Ectodermal cell (in vitro differentiated cells): ENCODE results near the gene FUBP3. TPM values are rescaled to one million over a fixed set of nuclear protein-coding genes. Genes with fewer than 3 reads are reported as not detected.

Experiments
- H3K27ac ChIP-seq: 2 replicates; pipeline ENCODE4 v1.7.0; 2013; ENCODE audit warnings: mild to moderate bottlenecking, low read depth, low read length; ENCODE audit not compliant: insufficient read depth, poor library complexity, severe bottlenecking
- H3K27me3 ChIP-seq: 2 replicates; pipeline ENCODE4 v1.7.0; 2013; ENCODE audit warnings: mild to moderate bottlenecking, low read length; ENCODE audit not compliant: insufficient read depth, control insufficient read depth, poor library complexity, severe bottlenecking
- H3K36me3 ChIP-seq: one replicate; pipeline ENCODE4 v1.7.0; 2013; ENCODE audit warnings: low read length; ENCODE audit not compliant: control insufficient read depth, insufficient read depth
- H3K4me1 ChIP-seq: one replicate; pipeline ENCODE4 v1.7.0; 2013; ENCODE audit warnings: low read length; ENCODE audit not compliant: control insufficient read depth, insufficient read depth
- H3K4me3 ChIP-seq: 2 replicates; pipeline ENCODE4 v1.7.0; 2013; ENCODE audit warnings: low read depth, low read length, control low read depth; ENCODE audit not compliant: insufficient read depth
- H3K9me3 ChIP-seq: 2 replicates; pipeline ENCODE4 v1.7.0; 2013; ENCODE audit warnings: mild to moderate bottlenecking, low read length, moderate library complexity; ENCODE audit not compliant: control insufficient read depth
- WGBS, 2 experiments: methylation state at CpG; one replicate each; pipeline ENCODE4 v1.1.7; 2013; ENCODE audit warnings: missing lambda C conversion rate in 2 of 2; 5-methylcytosine and 5-hydroxymethylcytosine counted together
- polyA plus RNA-seq, 4 experiments: library from polyadenylated mRNA; stranded (reverse); fragments of 50-300 nt; gene quantifications; one replicate each; pipeline ENCODE4 v1.2.3, GENCODE V29; 2013

The FUBP3 gene
- 71.9 TPM for polyA plus RNA-seq (2013, experiment 1 of 4)
- 78.5 TPM for polyA plus RNA-seq (2013, experiment 2 of 4)
- polyA plus RNA-seq (2013, experiment 3 of 4), result 51.7 TPM
- 57.1 TPM for polyA plus RNA-seq (2013, experiment 4 of 4)

GRCh38 chr9:130578865-130579737 lies at the start of gene FUBP3:
FUBP3 (plus strand) TSS chr9:130579577; CDS start chr9:130579681, 104 bp downstream.
- 1% methylated on average over 74 of the region's 74 CpGs for WGBS, 2 experiments
- Histone ChIP-seq H3K27me3 (peaks cover 5% of the 10 kb centered on the region), H3K36me3 (no peaks in the 10 kb centered on the region), H3K9me3 (no peaks in the 10 kb centered on the region), H3K4me1 (peaks cover 11% of the 10 kb centered on the region), H3K27ac (no peak within 1 kb of the TSS), H3K4me3 (peak within 1 kb of the TSS; percentile 85)

GRCh38 chr9:130530938-130531337 lies 48.4 kb upstream of the FUBP3 start:
- Histone ChIP-seq H3K27ac (no peak overlapping the region), H3K4me1 (peaks cover 26% of the 10 kb centered on the region), H3K4me3 (no peak overlapping the region), H3K27me3 (no peaks in the 10 kb centered on the region), H3K36me3 (no peaks in the 10 kb centered on the region), H3K9me3 (no peaks in the 10 kb centered on the region)
- 94% methylated on average over 9 of the region's 9 CpGs for WGBS, 2 experiments

- no peaks in the 10 kb centered on the region for H3K9me3 ChIP-seq
- H3K27ac ChIP-seq, result no peak overlapping the region
- WGBS, 2 experiments, result 91% methylated on average over 7 to 8 of the region's 8 CpGs
- peaks cover 5% of the 10 kb centered on the region for H3K27me3 ChIP-seq
- no peaks in the 10 kb centered on the region for H3K36me3 ChIP-seq
- peaks cover 24% of the 10 kb centered on the region for H3K4me1 ChIP-seq
- H3K4me3 ChIP-seq, result no peak overlapping the region
These were observed 47.7 kb upstream of the FUBP3 start for GRCh38 chr9:130531670-130532069.

GRCh38 chr9:130532426-130533080 lies 46.8 kb upstream of the FUBP3 start:
- H3K27me3 ChIP-seq, result peaks cover 13% of the 10 kb centered on the region
- no peaks in the 10 kb centered on the region for H3K9me3 ChIP-seq
- WGBS, 2 experiments, result 77 to 79% methylated on average over 10 of the region's 10 CpGs
- H3K4me1 ChIP-seq, result peaks cover 16% of the 10 kb centered on the region
- H3K36me3 ChIP-seq, result no peaks in the 10 kb centered on the region
- H3K27ac ChIP-seq, result no peak overlapping the region
- H3K4me3 ChIP-seq, result no peak overlapping the region

GRCh38 chr9:130535818-130536521 lies 43.4 kb upstream of the FUBP3 start:
- no peaks in the 10 kb centered on the region for H3K9me3 ChIP-seq
- WGBS, 2 experiments, result 50% methylated on average over 28 of the region's 28 CpGs
- peaks cover 14% of the 10 kb centered on the region for H3K4me1 ChIP-seq
- peaks cover 23% of the 10 kb centered on the region for H3K27me3 ChIP-seq
- no peaks in the 10 kb centered on the region for H3K36me3 ChIP-seq
- no peak overlapping the region for H3K27ac ChIP-seq
- H3K4me3 ChIP-seq, result no peak overlapping the region

- WGBS, 2 experiments, result 91 to 95% methylated on average over 3 of the region's 3 CpGs
- H3K27me3 ChIP-seq, result peaks cover 23% of the 10 kb centered on the region
- H3K4me3 ChIP-seq, result no peak overlapping the region
- H3K36me3 ChIP-seq, result no peaks in the 10 kb centered on the region
- no peak overlapping the region for H3K27ac ChIP-seq
- no peaks in the 10 kb centered on the region for H3K9me3 ChIP-seq
- H3K4me1 ChIP-seq, result peaks cover 14% of the 10 kb centered on the region
These were observed 42.7 kb upstream of the FUBP3 start for GRCh38 chr9:130536701-130537107.

- Histone ChIP-seq H3K36me3 (no peaks in the 10 kb centered on the region), H3K27ac (no peak overlapping the region), H3K4me1 (peaks cover 13% of the 10 kb centered on the region), H3K9me3 (no peaks in the 10 kb centered on the region), H3K27me3 (peaks cover 23% of the 10 kb centered on the region), H3K4me3 (no peak overlapping the region)
- 66 to 67% methylated on average over 25 of the region's 25 CpGs for WGBS, 2 experiments
These were observed 41.9 kb upstream of the FUBP3 start for GRCh38 chr9:130537346-130538050.

GRCh38 chr9:130539420-130540223 lies 39.8 kb upstream of the FUBP3 start:
- Histone ChIP-seq H3K27ac (no peak overlapping the region), H3K4me3 (no peak overlapping the region), H3K27me3 (peaks cover 23% of the 10 kb centered on the region), H3K36me3 (no peaks in the 10 kb centered on the region), H3K9me3 (no peaks in the 10 kb centered on the region), H3K4me1 (peaks cover 7% of the 10 kb centered on the region)
- WGBS, 2 experiments, result 84 to 90% methylated on average over 11 of the region's 11 CpGs

GRCh38 chr9:130541533-130541932 lies 37.8 kb upstream of the FUBP3 start:
- H3K4me1 ChIP-seq, result no peaks in the 10 kb centered on the region
- no peak overlapping the region for H3K4me3 ChIP-seq
- H3K36me3 ChIP-seq, result no peaks in the 10 kb centered on the region
- WGBS, 2 experiments, result 88 to 95% methylated on average over 1 to 2 of the region's 2 CpGs
- peaks cover 20% of the 10 kb centered on the region for H3K27me3 ChIP-seq
- H3K9me3 ChIP-seq, result no peaks in the 10 kb centered on the region
- H3K27ac ChIP-seq, result no peak overlapping the region
